ENCODE measurements around the gene LAMP2.
"Not testable (repeated sequence)": the region's sequence is repeated elsewhere in the genome, so short reads cannot be mapped to it uniquely, and the experiment has no call there.

LAMP2 gene

GRCh38 chrX:120468825-120469525, at the start of gene LAMP2:
TSS of gene LAMP2 (minus strand) at chrX:120469296. CDS start at chrX:120469169, 127 bp downstream.
- TF ChIP-seq ZNF274 (IDR thresholded peaks at IDR 0.05; ENCODE audit: low read depth, low read length) = no peak
- peak within 1 kb of the TSS; percentile 85 for H3K4me3 ChIP-seq (ENCODE audit: low read length)

- no peak for TF ChIP-seq ZNF274 (IDR thresholded peaks at IDR 0.05; ENCODE audit: low read depth, low read length)
- no peak overlapping the region for H3K4me3 ChIP-seq (ENCODE audit: low read length)
Measured at GRCh38 chrX:120517936-120518335, 48.8 kb upstream of the LAMP2 start.

GRCh38 chrX:120514236-120514635, 45.1 kb upstream of the LAMP2 start:
- TF ChIP-seq ZNF274 (IDR thresholded peaks at IDR 0.05; ENCODE audit: low read depth, low read length) = no peak
- no peak overlapping the region for H3K4me3 ChIP-seq (ENCODE audit: low read length)

- no peak for TF ChIP-seq ZNF274 (IDR thresholded peaks at IDR 0.05; ENCODE audit: low read depth, low read length)
- no peak overlapping the region for H3K4me3 ChIP-seq (ENCODE audit: low read length)
Measured at GRCh38 chrX:120512627-120513026, 43.5 kb upstream of the LAMP2 start.

- TF ChIP-seq ZNF274 (IDR thresholded peaks at IDR 0.05; ENCODE audit: low read depth, low read length) = no peak
- H3K4me3 ChIP-seq (ENCODE audit: low read length) = no peak overlapping the region
Measured at GRCh38 chrX:120512222-120512621, 43.1 kb upstream of the LAMP2 start.

- TF ChIP-seq ZNF274 (IDR thresholded peaks at IDR 0.05; ENCODE audit: low read depth, low read length) = no peak
- H3K4me3 ChIP-seq (ENCODE audit: low read length) = no peak overlapping the region
Measured at GRCh38 chrX:120504569-120504968, 35.5 kb upstream of the LAMP2 start.

- no peak overlapping the region for H3K4me3 ChIP-seq (ENCODE audit: low read length)
- no peak for TF ChIP-seq ZNF274 (IDR thresholded peaks at IDR 0.05; ENCODE audit: low read depth, low read length)
Measured at GRCh38 chrX:120499301-120500072, 30.4 kb upstream of the LAMP2 start.

GRCh38 chrX:120490119-120490518, 21.0 kb upstream of the LAMP2 start:
- H3K4me3 ChIP-seq (ENCODE audit: low read length) = not testable (repeated sequence)

GRCh38 chrX:120486786-120487185, 17.7 kb upstream of the LAMP2 start:
- no peak overlapping the region for H3K4me3 ChIP-seq (ENCODE audit: low read length)
- TF ChIP-seq ZNF274 (IDR thresholded peaks at IDR 0.05; ENCODE audit: low read depth, low read length) = no peak

GRCh38 chrX:120485638-120486520, 16.8 kb upstream of the LAMP2 start:
- peak overlapping the region; percentile 54; the same call in 1 of the 2 replicates for H3K4me3 ChIP-seq (ENCODE audit: low read length)

GRCh38 chrX:120485315-120485637, 16.2 kb upstream of the LAMP2 start:
- TF ChIP-seq ZNF274 (IDR thresholded peaks at IDR 0.05; ENCODE audit: low read depth, low read length) = no peak
- H3K4me3 ChIP-seq (ENCODE audit: low read length) = no peak overlapping the region

More at GRCh38 chrX:120485638-120486520, 16.8 kb upstream of the LAMP2 start:
- no peak for TF ChIP-seq ZNF274 (IDR thresholded peaks at IDR 0.05; ENCODE audit: low read depth, low read length)

- no peak overlapping the region for H3K4me3 ChIP-seq (ENCODE audit: low read length)
- no peak for TF ChIP-seq ZNF274 (IDR thresholded peaks at IDR 0.05; ENCODE audit: low read depth, low read length)
Measured at GRCh38 chrX:120477453-120477852, 8.4 kb upstream of the LAMP2 start.

- no peak overlapping the region for H3K4me3 ChIP-seq (ENCODE audit: low read length)
- TF ChIP-seq ZNF274 (IDR thresholded peaks at IDR 0.05; ENCODE audit: low read depth, low read length) = no peak
Measured at GRCh38 chrX:120476714-120477113, 7.6 kb upstream of the LAMP2 start.

- H3K4me3 ChIP-seq (ENCODE audit: low read length) = not testable (repeated sequence)
Measured at GRCh38 chrX:120475447-120475846, 6.4 kb upstream of the LAMP2 start.

Data from GM08714 (cell line).